GM18867 (cell line): Measurements from ENCODE around the gene CSTA.

Experiments used
- ATAC-seq: cut with Tn5 transposase; IDR thresholded peaks from one replicate; pipeline ENCODE4 v1.9.1; 2021; ENCODE audit warnings: mild to moderate bottlenecking, moderate library complexity; ENCODE audit not compliant: unreplicated experiment

CSTA gene

DNA sequence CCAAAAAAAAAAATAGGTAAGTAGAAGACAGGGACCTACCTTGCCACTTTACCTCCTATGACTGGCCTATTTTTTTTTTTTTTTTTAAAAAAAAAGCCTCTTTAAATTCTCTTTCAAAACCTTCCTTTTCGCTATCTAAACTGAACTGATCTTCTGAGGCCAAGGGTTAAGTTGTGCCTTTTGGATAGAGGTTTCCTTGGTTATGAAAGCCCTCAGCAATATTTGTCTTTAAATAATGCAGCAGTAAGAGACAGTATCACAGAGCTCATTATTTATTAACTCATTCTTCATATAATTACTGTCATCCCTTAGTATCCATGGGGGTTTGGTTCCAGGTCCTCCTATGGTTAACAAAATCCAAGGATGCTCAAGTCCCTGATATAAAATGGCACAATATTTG, 49.0 kb downstream of the CSTA start:
- ATAC-seq: no peak

DNA sequence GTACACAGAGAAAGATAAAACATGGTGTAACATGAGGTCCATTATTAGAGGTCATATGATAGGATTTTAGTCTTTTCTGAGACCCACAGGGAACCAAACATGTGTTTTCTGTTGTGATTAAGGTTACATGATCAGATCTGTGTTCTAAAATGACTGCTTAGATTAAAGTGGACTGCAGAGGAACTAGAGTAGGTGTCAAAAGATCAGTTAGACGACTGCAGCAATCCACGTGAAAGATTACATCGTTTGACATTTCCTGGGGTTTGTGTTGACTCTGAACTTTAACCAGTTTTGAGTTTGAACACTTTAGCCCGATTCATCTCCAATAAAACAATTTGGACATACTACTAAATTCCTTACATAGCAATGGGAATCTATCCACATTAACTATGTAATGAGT, 52.9 kb downstream of the CSTA start:
- no peak for ATAC-seq

DNA sequence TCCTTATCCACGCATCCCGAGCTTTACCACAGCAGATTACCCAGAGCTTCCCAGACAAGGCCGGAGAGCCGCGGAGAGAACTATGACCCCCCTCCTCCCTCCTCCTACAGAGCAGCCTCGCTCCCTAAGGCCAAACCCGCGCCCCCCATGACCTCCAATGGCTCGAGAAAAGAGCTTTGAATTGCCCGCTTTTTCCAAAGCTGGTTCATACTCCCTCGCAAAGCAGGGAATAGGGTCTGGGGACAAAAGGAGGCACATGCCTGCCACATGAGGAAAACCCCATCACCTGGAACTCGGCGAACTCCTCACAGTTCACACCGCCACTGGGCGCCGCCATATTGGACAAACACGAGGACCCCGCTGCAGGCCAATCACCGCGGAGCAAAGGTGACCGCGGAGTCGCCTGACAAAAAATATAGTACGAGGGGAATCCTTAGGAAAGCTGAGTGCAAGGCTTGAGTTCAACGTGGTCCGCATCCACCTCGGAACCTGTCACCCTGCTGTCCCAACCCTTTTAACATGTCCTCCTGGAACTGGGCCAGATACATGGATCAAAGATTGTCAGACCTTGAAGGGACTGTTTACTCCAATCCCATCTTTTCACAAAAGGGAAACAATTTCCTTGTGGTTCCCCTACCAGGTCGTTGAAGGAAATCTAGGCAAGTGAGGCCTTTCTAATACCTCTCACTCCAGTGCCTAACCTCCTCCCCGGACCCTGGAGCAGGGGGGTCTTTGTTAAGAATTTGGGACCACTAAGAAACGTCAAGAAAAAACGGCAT, 58.0 kb downstream of the CSTA start, which contains the start of gene MIX23:
TSS of gene MIX23 (minus strand) at position 344 of the 779 bp plus-strand sequence. CDS start at position 337, 7 bp downstream.
- peak; percentile 38 for ATAC-seq

DNA sequence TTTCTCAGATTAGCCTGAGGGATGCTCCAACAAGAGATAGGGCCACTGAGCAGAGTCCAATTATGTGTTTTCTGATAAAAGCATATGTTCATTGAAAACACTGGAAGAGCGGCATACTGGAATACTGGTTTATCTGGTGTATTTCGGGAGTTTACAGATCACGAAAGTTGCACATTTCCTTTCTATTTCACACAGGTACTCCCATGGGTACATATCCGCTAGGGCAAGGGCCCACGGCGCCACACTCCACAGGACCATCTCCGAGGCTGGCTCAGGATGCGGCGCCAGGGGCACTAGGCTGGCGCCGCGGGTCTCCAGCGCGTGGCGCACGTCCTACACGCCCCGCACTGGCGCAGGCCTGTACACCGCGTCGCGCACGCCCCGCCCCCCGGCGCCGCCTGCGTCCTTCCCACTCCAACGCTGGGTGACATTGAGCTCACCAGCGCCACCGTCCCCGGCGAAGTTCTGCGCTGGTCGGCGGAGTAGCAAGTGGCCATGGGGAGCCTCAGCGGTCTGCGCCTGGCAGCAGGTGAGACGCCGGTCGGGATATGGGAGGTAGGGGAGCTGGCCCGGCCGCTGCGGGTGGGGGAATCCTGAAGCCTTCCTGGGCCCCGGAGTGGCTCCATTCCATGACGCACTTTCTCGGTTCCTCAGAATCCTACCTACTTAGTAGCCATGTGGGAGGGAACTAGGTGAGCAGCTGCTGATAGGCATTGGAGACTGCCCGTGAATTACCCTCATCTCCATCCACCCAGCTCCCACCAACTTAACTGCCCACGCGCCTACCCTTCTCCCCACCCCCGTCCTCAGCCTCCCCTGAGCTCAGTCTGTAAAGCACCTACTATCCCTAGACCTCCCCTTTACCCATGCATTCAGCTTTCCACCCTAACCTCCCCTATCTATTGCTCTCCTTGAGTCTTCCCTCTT, 59.0 kb downstream of the CSTA start, which contains the start of gene FAM162A:
TSS of gene FAM162A (plus strand) at position 412 of the 927 bp plus-strand sequence. CDS start at position 496, 84 bp downstream.
- peak; percentile 95 for ATAC-seq

DNA sequence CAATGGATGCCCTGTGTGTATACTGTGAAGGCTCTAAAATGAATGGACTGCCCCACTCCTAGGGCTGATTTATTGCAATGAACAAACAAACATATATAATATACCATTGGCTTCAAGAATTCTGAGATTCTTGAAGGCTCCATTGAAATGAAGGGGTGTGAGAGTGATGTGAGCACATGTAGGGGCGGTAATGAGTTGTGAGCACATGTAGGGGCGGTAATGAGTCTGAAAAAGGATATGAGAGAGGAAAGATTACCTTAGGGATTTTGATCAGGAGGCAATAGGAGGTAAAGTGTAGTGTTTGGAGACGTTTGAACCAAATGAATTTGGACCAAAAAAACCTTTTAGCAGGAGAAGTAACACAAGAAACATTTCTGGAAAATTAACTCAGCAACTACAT, 62.7 kb downstream of the CSTA start:
- ATAC-seq: no peak

DNA sequence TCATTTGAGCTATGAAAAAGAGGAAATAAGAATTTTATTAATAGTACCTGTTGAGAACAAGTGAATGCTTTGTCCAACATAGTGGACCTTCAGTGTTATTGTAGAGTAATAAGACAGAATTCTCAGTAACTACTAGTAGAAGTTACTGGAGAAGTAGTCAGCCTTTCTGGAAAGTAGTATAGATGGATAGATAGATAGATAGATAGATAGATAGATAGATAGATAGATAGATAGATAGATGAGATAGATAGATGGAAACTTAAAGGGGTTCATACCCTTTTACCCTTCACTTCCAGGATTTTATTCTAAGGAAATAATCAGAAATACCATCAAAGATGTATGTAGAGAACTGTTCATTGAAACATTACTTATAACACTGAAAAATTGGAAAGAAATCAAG, 64.1 kb downstream of the CSTA start:
- no peak for ATAC-seq

DNA sequence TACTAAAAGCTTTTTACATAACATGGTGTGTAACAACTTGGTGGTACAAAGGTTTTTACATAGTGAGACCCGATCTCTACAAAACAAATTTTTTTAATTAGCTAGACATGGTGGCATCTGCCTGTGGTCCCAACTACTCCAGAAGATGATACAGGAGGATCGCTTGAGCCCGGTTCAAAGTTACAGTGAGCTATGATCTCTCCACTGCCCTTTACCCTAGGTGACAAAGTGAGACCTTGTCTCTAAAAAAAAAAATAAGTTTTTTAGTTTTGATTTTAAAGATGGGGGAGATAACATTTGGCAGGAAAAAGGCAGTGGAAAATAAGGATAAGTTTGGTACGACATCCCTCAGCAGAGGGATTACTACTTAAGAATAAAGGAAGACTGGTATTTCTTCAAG, 64.8 kb downstream of the CSTA start:
- ATAC-seq: no peak

DNA sequence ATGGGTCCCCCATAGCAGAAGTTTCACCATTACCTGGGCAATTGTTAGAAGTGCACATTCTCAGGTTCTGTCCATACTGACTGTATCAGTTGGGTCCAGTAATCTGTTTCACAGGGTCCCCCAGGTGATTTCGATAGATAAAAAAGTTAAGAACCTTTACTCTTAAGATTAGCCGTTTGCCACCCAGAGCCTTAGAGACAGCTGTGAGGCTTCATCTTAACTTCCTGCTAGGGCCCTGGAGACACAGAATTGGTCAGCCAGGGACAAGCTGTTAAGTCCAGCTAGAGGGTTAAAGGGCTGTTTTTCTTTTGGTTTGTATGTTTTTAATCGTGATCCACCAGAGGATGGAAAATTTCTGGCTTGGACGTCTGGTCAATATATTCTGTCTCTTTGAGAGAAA, 65.6 kb downstream of the CSTA start:
- no peak for ATAC-seq
